Stimulated activated CD4-positive, alpha-beta T cell treated with anti-CD3 and anti-CD28 coated beads, Interleukin-1b, Interleukin-23, amount 100 ng/mL, for 1 hour (primary cell): ENCODE results near the gene SERPINA4.

Experiments
- DNase-seq, 2 donors: peaks; one replicate each; pipeline ENCODE4 v3.0.0-alpha.2; 2020; ENCODE audit warnings: low read depth in 2 of 2

Gene SERPINA4

DNA sequence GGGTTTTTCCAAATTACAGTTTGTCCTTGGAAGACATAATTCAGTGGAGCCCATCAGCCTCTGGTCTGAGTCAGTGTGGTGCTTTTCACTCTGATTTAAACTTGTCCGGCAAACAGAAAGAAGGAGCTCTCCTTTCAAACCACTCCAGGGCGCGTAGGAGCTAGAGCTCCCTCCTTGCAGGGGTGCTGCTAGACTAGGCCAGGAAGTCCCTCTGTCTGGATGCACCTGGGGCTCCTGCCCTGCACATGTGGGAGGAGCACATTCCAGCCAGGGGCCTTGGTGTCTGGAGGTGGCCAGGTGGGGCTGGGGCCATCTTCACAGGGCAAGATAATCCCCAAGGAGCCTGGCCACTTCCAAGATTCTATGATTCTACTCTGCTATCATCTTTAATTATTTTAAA lies 54.0 kb downstream of the SERPINA4 start:
- no peak for DNase-seq

- DNase-seq, result no peak
Measured at GRCh38 chr14:94615823-94616570, 54.8 kb downstream of the SERPINA4 start.

GRCh38 chr14:94617366-94617941 lies 56.2 kb downstream of the SERPINA4 start:
- DNase-seq, result no peak

GRCh38 chr14:94617988-94618822 lies 57.0 kb downstream of the SERPINA4 start:
- DNase-seq, result no peak

GRCh38 chr14:94619297-94619696 lies 58.1 kb downstream of the SERPINA4 start:
- DNase-seq, result no peak
